Measurements from ENCODE around the gene TCF21. TPM values are rescaled to one million over a fixed set of nuclear protein-coding genes. Genes with fewer than 3 reads are reported as not detected.

Gene TCF21
- total and polyA plus RNA-seq, 2 of the 4 experiments (the other 2 are of a cell fraction): 6.6 to 10.0 TPM

DNA sequence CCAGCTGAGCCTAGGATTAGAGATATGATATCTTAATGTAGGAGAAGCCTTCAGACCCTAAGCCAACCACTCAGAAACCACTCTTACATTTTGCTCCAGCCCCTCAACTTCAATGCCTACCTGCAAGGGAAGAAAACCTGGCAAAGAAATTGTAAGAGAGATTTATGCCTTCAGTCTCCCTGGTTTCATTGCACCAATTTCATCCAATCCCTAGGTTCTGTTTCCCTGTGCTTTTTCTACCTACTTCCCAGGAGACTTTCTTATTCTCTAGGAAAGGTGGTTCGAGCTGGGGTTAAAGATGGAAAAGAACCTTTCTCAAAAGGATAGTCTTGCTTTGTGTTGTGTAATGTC, 1.1 kb upstream of the TCF21 start:
- ATAC-seq (ENCODE audit: low read depth) (no peak), DNase-seq (no peak)
- no peak overlapping the region for H3K56ac ChIP-seq (ENCODE audit: extremely low read depth, insufficient read depth, low read length)
- peak overlapping the region; percentile 78; the same call in 1 of the 2 replicates for H3K27ac ChIP-seq (ENCODE audit: insufficient read depth, low read length)
- H2BK120ac ChIP-seq (ENCODE audit: low read depth, low read length): peak overlapping the region; percentile 83; the same call in 1 of the 2 replicates
- H4K20me1 ChIP-seq (ENCODE audit: insufficient read depth, low read length): peaks cover 16% of the 10 kb centered on the region
- H2BK20ac ChIP-seq (ENCODE audit: low read depth, low read length): peak overlapping the region; percentile 71; the same call in 1 of the 2 replicates
- no peak overlapping the region for H2BK5ac ChIP-seq (ENCODE audit: low read depth, low read length, poor library complexity, severe bottlenecking)
- ChIA-PET POLR2A (ENCODE audit: unreplicated experiment) (interaction anchor here (0.7 kb wide), 1 partner anchor 182 kb away, joined by 3 read pairs; no protein-coding TSS in a partner anchor), CTCF (no interaction called here)
- intact Hi-C loops (cut with micrococcal nuclease): loop anchor here (5.0 kb wide), 2 partner anchors 51 to 241 kb away; no protein-coding TSS in a partner anchor
- no CpG with 5 or more reads among the region's 1 CpG for WGBS, 2 experiments (ENCODE audit: extremely low coverage in 2 of 2, insufficient read length in 1 of 2)
- peak overlapping the region; percentile 78; the same call in 1 of the 2 replicates for H3K4ac ChIP-seq (ENCODE audit: low read depth, low read length)
- H2AK9ac ChIP-seq (replicated peaks; ENCODE audit: low read depth, low read length, poor library complexity): no peak overlapping the region
- peaks cover 5% of the 10 kb centered on the region; the same call in 1 of the 2 replicates for H3K9me1 ChIP-seq (ENCODE audit: insufficient read depth, low read length)
- H2AFZ ChIP-seq (replicated peaks; ENCODE audit: low read length, poor library complexity): no peak overlapping the region
- no peak overlapping the region for H4K5ac ChIP-seq (ENCODE audit: low read depth, low read length)
- H4K8ac ChIP-seq (ENCODE audit: low read depth in 2 of 2, low read length in 2 of 2): peak overlapping the region in 1 of 2 experiments; percentile 52; a peak in 1 of 4 replicates
- dilution Hi-C loops (cut with HindIII; ENCODE audit: low sequenced_read_pairs, unreplicated experiment): loop anchor here (25.0 kb wide), 1 partner anchor 301 kb away; no protein-coding TSS in a partner anchor
- H2BK15ac ChIP-seq (ENCODE audit: low read depth, low read length): peak overlapping the region; percentile 67; the same call in 2 of the 3 replicates
- no peaks in the 10 kb centered on the region for H3K27me3 ChIP-seq (ENCODE audit: control insufficient read depth, insufficient read depth, low read length)
- H4K91ac ChIP-seq (ENCODE audit: insufficient read depth, low read depth, low read length): peak overlapping the region; percentile 67
- in situ Hi-C loops (cut with MboI; ENCODE audit: low sequenced_read_pairs): loop anchor here (25.0 kb wide), 1 partner anchor 276 kb away; no protein-coding TSS in a partner anchor
- peak overlapping the region; percentile 75; the same call in 1 of the 2 replicates for H2AK5ac ChIP-seq (ENCODE audit: low read depth, low read length)
- H3K4me3 ChIP-seq (ENCODE audit: insufficient read depth, low read depth, low read length): no peak overlapping the region
- H3K36me3 ChIP-seq (ENCODE audit: control insufficient read depth, insufficient read depth, low read length): peaks cover 18% of the 10 kb centered on the region; the same call in 1 of the 2 replicates
- peak overlapping the region; percentile 71 for H3K14ac ChIP-seq (replicated peaks; ENCODE audit: low read depth, low read length)
- peaks cover 10 to 25% of the 10 kb centered on the region in 2 experiments for H3K79me1 ChIP-seq (ENCODE audit: low read depth in 1 of 2, low read length in 2 of 2)
- BruUV-seq (replicated peaks): no TSS peak
- H3K23ac ChIP-seq (ENCODE audit: low read depth, low read length): peak overlapping the region; percentile 50; the same call in 1 of the 2 replicates
- no peaks in the 10 kb centered on the region; the same call in 1 of the 2 replicates for H3K4me1 ChIP-seq (ENCODE audit: control insufficient read depth, insufficient read depth, low read length)
- peak overlapping the region; percentile 42; the same call in 1 of the 2 replicates for H3K18ac ChIP-seq (ENCODE audit: low read depth, low read length)
- peak overlapping the region; percentile 27; the same call in 1 of the 2 replicates for H3K4me2 ChIP-seq (ENCODE audit: low read depth, low read length)
- no peaks in the 10 kb centered on the region for H3K9me3 ChIP-seq (ENCODE audit: control insufficient read depth, insufficient read depth, low read length)
- peak overlapping the region; percentile 78 for H3K9ac ChIP-seq (ENCODE audit: low read depth, low read length)
- TF ChIP-seq, protein P1, sequence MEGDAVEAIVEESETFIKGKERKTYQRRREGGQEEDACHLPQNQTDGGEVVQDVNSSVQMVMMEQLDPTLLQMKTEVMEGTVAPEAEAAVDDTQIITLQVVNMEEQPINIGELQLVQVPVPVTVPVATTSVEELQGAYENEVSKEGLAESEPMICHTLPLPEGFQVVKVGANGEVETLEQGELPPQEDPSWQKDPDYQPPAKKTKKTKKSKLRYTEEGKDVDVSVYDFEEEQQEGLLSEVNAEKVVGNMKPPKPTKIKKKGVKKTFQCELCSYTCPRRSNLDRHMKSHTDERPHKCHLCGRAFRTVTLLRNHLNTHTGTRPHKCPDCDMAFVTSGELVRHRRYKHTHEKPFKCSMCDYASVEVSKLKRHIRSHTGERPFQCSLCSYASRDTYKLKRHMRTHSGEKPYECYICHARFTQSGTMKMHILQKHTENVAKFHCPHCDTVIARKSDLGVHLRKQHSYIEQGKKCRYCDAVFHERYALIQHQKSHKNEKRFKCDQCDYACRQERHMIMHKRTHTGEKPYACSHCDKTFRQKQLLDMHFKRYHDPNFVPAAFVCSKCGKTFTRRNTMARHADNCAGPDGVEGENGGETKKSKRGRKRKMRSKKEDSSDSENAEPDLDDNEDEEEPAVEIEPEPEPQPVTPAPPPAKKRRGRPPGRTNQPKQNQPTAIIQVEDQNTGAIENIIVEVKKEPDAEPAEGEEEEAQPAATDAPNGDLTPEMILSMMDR (conservative IDR thresholded peaks at IDR 0.05; ENCODE audit: low read depth, low read length): no peak
- TF ChIP-seq CHD1 (IDR thresholded peaks at IDR 0.05; ENCODE audit: low read depth, low read length) (no peak), RAD21 (IDR thresholded peaks at IDR 0.05; ENCODE audit: low read length) (no peak), BHLHE40 (IDR thresholded peaks at IDR 0.05; ENCODE audit: low read depth, low read length) (no peak), RFX5 (IDR thresholded peaks at IDR 0.05; ENCODE audit: low read depth, low read length) (no peak), POLR2A (IDR thresholded peaks at IDR 0.05; ENCODE audit: low read depth, low read length) (no peak), NFE2L2 (IDR thresholded peaks at IDR 0.05; ENCODE audit: low read depth, low read length) (no peak), SMC3 (IDR thresholded peaks at IDR 0.05; ENCODE audit: low read depth, low read length) (no peak), CEBPB (IDR thresholded peaks at IDR 0.05; ENCODE audit: low read depth, low read length) (no peak), MAFK (IDR thresholded peaks at IDR 0.05; ENCODE audit: low read depth, low read length) (no peak), MXI1 (IDR thresholded peaks at IDR 0.05; ENCODE audit: borderline replicate concordance, low read depth, low read length) (no peak), FOS (IDR thresholded peaks at IDR 0.05; ENCODE audit: low read depth, low read length) (no peak), RCOR1 (IDR thresholded peaks at IDR 0.05; ENCODE audit: insufficient replicate concordance, low read length) (no peak)
- TF ChIP-seq, protein P2, sequence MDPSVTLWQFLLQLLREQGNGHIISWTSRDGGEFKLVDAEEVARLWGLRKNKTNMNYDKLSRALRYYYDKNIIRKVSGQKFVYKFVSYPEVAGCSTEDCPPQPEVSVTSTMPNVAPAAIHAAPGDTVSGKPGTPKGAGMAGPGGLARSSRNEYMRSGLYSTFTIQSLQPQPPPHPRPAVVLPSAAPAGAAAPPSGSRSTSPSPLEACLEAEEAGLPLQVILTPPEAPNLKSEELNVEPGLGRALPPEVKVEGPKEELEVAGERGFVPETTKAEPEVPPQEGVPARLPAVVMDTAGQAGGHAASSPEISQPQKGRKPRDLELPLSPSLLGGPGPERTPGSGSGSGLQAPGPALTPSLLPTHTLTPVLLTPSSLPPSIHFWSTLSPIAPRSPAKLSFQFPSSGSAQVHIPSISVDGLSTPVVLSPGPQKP (IDR thresholded peaks at IDR 0.05; ENCODE audit: borderline replicate concordance, low read depth, low read length): no peak
- TF ChIP-seq, protein P3, sequence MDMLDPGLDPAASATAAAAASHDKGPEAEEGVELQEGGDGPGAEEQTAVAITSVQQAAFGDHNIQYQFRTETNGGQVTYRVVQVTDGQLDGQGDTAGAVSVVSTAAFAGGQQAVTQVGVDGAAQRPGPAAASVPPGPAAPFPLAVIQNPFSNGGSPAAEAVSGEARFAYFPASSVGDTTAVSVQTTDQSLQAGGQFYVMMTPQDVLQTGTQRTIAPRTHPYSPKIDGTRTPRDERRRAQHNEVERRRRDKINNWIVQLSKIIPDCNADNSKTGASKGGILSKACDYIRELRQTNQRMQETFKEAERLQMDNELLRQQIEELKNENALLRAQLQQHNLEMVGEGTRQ (IDR thresholded peaks at IDR 0.05; ENCODE audit: low read depth, low read length): no peak

All from IMR-90 (cell line).